ENCODE data around the gene ARHGAP8.

GRCh38 chr22:44879301-44879680 is 126.9 kb downstream of the ARHGAP8 start:
- no peak for TF ChIP-seq POLR2A (IDR thresholded peaks at IDR 0.05; ENCODE audit: extremely low read depth, insufficient read length)
- TF ChIP-seq, protein P1, sequence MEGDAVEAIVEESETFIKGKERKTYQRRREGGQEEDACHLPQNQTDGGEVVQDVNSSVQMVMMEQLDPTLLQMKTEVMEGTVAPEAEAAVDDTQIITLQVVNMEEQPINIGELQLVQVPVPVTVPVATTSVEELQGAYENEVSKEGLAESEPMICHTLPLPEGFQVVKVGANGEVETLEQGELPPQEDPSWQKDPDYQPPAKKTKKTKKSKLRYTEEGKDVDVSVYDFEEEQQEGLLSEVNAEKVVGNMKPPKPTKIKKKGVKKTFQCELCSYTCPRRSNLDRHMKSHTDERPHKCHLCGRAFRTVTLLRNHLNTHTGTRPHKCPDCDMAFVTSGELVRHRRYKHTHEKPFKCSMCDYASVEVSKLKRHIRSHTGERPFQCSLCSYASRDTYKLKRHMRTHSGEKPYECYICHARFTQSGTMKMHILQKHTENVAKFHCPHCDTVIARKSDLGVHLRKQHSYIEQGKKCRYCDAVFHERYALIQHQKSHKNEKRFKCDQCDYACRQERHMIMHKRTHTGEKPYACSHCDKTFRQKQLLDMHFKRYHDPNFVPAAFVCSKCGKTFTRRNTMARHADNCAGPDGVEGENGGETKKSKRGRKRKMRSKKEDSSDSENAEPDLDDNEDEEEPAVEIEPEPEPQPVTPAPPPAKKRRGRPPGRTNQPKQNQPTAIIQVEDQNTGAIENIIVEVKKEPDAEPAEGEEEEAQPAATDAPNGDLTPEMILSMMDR (IDR thresholded peaks at IDR 0.05; ENCODE audit: low read depth, low read length) = no peak
- no peak for TF ChIP-seq MAX (IDR thresholded peaks at IDR 0.05; ENCODE audit: low read depth, low read length)
